ENCODE results near the gene UBE2E3.

UBE2E3 gene

DNA sequence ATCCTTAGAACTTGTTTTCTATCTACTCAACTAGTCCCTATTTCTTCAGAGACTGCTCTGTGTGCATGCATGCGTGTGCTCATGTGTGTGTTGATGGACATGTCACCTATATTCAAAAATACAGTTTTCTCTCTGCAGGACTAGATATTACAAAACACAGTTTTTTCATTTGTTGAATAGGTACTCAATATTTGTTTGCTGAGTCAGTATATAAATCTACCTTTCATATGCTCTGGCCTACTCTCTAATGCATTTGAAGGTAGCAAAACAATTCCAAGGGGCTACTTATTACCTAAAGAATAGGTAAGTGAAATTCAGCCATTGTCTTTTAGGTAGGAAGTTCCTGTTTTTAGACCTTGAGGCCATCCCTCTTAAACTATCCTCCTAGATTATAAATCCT is 8.6 kb upstream of the UBE2E3 start:
- in situ Hi-C loops (cut with MboI; ENCODE audit: low pct_unique_long_range_greater_than_20kb, low sequenced_read_pairs, unreplicated experiment) = no loop called here
- DNase-seq (ENCODE audit: low spot score) = no peak
- TF ChIP-seq, protein P1, sequence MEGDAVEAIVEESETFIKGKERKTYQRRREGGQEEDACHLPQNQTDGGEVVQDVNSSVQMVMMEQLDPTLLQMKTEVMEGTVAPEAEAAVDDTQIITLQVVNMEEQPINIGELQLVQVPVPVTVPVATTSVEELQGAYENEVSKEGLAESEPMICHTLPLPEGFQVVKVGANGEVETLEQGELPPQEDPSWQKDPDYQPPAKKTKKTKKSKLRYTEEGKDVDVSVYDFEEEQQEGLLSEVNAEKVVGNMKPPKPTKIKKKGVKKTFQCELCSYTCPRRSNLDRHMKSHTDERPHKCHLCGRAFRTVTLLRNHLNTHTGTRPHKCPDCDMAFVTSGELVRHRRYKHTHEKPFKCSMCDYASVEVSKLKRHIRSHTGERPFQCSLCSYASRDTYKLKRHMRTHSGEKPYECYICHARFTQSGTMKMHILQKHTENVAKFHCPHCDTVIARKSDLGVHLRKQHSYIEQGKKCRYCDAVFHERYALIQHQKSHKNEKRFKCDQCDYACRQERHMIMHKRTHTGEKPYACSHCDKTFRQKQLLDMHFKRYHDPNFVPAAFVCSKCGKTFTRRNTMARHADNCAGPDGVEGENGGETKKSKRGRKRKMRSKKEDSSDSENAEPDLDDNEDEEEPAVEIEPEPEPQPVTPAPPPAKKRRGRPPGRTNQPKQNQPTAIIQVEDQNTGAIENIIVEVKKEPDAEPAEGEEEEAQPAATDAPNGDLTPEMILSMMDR (IDR thresholded peaks at IDR 0.05; ENCODE audit: extremely low read depth, insufficient read depth, missing control alignments) = no peak

DNA sequence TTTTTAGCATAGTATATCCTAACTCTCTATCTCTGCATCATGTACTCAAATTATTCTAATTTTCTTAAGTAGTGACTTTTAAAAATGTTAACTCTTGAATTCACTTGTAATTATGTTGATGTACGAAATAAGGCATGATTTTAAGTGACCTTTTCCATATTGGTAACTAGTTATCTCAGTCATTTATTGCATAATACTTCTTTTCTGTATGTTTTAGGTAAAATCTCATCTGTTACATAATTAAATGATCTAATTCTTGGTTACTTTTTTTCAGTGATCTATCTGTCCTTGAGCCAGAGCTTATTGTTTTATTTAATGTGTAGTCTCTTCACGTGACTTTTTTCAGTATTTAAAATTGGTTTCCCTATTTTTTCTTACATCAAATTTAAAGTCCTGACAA is 4.8 kb upstream of the UBE2E3 start:
- in situ Hi-C loops (cut with MboI; ENCODE audit: low pct_unique_long_range_greater_than_20kb, low sequenced_read_pairs, unreplicated experiment) = no loop called here
- TF ChIP-seq, protein P1 (IDR thresholded peaks at IDR 0.05; ENCODE audit: extremely low read depth, insufficient read depth, missing control alignments) = no peak
- DNase-seq (ENCODE audit: low spot score) = no peak

DNA sequence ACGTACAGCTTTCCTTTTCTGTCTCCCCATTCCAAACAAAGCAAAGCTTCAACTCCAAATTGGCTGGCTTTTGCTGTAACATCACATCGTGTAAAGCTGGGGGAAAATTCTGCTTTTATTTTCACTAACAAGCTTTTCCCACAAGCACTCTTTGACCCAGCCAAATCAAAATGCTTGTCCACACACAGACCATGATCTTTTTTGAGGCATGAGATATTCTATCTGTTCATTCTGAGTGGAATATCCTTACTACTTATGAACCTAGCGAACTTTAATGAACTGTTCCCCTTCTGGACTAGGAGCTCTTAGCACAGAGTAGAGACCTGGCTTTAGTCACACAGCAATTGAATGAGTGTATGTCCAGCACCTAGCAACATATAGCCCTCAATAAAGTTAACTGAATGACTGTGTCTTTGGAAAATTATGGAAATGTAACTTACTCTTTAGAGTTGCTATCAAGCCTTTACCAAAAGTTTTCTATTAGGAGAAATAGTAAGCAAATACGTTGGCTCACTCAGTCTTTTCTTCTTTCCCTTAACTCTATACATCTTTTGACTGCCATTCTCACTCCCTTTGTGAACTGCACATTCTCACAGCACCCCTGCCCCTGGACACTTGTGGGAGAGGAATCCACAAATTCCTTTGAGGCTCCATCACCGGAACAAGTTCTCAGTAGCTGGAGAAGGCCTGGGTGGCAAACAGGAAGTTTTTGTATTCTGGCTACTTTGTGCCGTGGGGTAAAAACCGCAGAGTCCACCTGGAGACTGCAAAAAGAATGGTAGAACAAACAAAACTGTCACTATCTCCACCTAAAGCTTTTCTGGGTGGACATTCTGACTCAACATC is 1.3 kb upstream of the UBE2E3 start:
- TF ChIP-seq, protein P1 (IDR thresholded peaks at IDR 0.05; ENCODE audit: extremely low read depth, insufficient read depth, missing control alignments) = no peak
- in situ Hi-C loops (cut with MboI; ENCODE audit: low pct_unique_long_range_greater_than_20kb, low sequenced_read_pairs, unreplicated experiment) = no loop called here
- no peak for DNase-seq (ENCODE audit: low spot score)

DNA sequence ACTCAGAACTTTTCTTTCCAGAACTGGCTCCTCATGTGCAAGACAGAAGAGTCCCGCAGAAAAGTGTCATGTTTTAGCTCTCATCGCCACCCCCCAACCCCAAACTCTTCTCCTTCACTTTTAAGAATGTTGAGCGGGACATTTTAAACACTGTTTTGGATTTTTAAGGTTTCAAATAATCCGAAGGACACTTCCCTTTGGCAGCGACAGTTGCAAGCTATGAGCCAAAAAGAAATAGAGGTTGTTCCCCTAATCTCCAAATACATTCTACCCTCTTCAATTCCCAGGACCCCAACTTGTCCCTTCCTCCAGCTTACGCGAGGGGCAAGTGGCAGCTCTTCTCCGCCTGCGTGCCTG is 678 bp upstream of the UBE2E3 start:
- TF ChIP-seq, protein P1 (IDR thresholded peaks at IDR 0.05; ENCODE audit: extremely low read depth, insufficient read depth, missing control alignments) = no peak
- in situ Hi-C loops (cut with MboI; ENCODE audit: low pct_unique_long_range_greater_than_20kb, low sequenced_read_pairs, unreplicated experiment) = no loop called here
- DNase-seq (ENCODE audit: low spot score) = no peak

DNA sequence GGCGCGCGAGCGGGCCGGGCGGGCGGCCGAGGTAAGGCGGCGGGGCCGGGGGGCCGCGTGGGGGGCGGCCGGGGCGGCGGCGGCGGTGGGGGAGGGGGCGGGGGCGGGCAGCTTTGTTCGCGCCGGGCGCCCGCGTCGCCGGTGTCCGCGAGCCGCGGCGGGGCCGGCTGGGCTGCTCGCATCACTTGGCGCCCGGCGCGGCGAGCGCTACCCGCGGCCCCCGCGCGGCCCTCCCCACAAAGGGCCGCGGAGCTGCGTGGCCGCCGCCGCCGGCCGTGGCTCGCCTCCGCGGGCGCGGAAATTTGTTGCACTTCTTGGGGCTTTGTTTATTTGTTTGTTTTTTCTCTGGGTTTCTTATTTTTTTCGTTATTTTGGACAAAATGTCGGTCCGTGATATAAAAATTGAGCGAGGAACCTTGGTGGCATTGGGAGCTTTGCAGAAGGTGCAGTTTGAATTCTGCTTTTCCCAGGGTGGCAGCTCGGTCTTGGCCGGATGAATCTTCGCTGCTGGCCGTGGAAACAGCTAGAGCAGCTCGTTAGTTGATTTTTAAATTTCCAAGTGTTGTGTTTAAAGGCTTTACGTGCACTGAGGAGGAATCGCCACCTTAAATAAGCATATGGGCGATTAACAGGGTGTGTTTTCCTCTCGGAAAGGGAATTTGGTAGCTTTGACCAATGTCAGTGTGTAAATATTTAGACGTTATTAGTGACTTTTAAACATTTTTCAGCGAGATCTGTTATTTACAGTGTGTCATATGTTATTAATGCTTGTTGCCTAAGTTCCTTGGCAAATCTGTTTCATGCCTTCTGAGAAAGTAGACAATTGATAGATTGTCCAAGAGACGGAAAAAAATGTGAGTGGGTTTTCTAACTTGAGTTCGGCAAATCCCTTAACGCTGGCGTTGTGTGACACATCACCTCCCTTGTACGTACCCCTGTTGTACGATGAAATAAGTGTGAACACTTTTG is 822 bp downstream of the UBE2E3 start:
- TF ChIP-seq, protein P1 (IDR thresholded peaks at IDR 0.05; ENCODE audit: extremely low read depth, insufficient read depth, missing control alignments) = no peak
- in situ Hi-C loops (cut with MboI; ENCODE audit: low pct_unique_long_range_greater_than_20kb, low sequenced_read_pairs, unreplicated experiment) = no loop called here
- DNase-seq (ENCODE audit: low spot score) = peak; percentile 54

DNA sequence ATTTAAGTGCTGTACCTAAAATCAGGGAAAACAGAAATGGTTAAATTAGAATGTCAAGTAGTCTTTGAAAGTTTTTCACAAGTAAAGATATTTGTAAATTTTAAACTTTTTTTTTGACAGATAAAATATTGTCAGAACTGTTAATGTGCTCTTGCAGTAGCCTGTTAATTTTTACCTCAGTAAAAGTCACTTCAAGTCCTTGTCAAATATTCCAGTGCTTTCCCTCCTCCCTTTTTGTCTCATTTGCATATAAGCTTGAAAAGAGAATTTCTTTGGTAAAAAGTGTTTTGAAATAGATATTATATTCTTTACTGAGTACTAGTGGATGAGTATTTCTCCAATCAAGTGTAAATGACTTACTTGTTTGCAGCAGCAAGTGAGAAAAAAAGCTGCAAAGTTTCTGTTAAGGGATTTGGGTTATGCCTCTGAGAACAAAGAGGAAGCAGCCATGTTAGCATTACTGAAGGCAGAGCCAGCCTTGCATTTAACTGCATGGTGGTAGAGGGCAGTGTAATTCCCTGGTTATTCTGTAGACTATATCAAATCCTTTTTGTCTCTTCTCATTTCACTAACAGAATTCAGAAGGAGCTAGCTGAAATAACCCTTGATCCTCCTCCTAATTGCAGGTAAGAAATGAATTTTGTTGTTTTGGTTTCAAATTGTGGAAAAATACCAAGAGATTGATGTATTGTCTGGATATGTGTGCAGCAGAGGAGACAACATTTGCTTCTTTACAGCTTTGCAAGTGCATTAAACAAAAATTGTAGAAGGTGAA is 3.2 kb downstream of the UBE2E3 start:
- DNase-seq (ENCODE audit: low spot score) = peak; percentile 37
- TF ChIP-seq, protein P1 (IDR thresholded peaks at IDR 0.05; ENCODE audit: extremely low read depth, insufficient read depth, missing control alignments) = peak; percentile 39
- in situ Hi-C loops (cut with MboI; ENCODE audit: low pct_unique_long_range_greater_than_20kb, low sequenced_read_pairs, unreplicated experiment) = no loop called here

Data from GM13977 (cell line).